HG02642 (cell line): ENCODE measurements around the gene FLOT2.
"Not testable (repeated sequence)": the region's sequence is repeated elsewhere in the genome, so short reads cannot be mapped to it uniquely, and the experiment has no call there.

Experiments
- ATAC-seq: cut with Tn5 transposase; IDR thresholded peaks from one replicate; pipeline ENCODE4 v1.9.1; 2021; ENCODE audit warnings: mild to moderate bottlenecking; ENCODE audit not compliant: unreplicated experiment, poor library complexity

FLOT2 gene

GRCh38 chr17:28854457-28855335, 42.8 kb downstream of the FLOT2 start, which contains the start of gene ERAL1:
Gene ERAL1, plus strand, starts transcription at chr17:28855016. Its CDS starts 19 bp downstream, at chr17:28855035.
- peak; percentile 94 for ATAC-seq

- no peak for ATAC-seq
Observed at GRCh38 chr17:28853295-28853694, 44.2 kb downstream of the FLOT2 start.

- no peak for ATAC-seq
Observed at GRCh38 chr17:28849281-28849680, 48.3 kb downstream of the FLOT2 start.

- ATAC-seq, result not testable (repeated sequence)
Observed at GRCh38 chr17:28848667-28849066, 48.9 kb downstream of the FLOT2 start.

- ATAC-seq, result not testable (repeated sequence)
Observed at GRCh38 chr17:28846699-28847098, 50.8 kb downstream of the FLOT2 start.

GRCh38 chr17:28846231-28846630, 51.3 kb downstream of the FLOT2 start:
- ATAC-seq, result no peak

- no peak for ATAC-seq
Observed at GRCh38 chr17:28843816-28844148, 53.8 kb downstream of the FLOT2 start.

GRCh38 chr17:28842282-28843012, 55.1 kb downstream of the FLOT2 start, which contains the start of gene FAM222B:
Gene FAM222B, minus strand, starts transcription at chr17:28842790. Its CDS starts 76,123 bp downstream, at chr17:28766667.
- ATAC-seq, result peak; percentile 92

GRCh38 chr17:28841901-28842281, 55.6 kb downstream of the FLOT2 start:
- peak; percentile 7 for ATAC-seq

GRCh38 chr17:28839221-28839620, 58.3 kb downstream of the FLOT2 start:
- no peak for ATAC-seq

- ATAC-seq, result not testable (repeated sequence)
Observed at GRCh38 chr17:28836541-28836940, 61.0 kb downstream of the FLOT2 start.

GRCh38 chr17:28834420-28834819, 63.1 kb downstream of the FLOT2 start:
- ATAC-seq, result no peak
